ENCODE measurements around the gene PRKAR2A.
"Not testable (repeated sequence)": the region's sequence is repeated elsewhere in the genome, so short reads cannot be mapped to it uniquely, and the experiment has no call there.

DNA sequence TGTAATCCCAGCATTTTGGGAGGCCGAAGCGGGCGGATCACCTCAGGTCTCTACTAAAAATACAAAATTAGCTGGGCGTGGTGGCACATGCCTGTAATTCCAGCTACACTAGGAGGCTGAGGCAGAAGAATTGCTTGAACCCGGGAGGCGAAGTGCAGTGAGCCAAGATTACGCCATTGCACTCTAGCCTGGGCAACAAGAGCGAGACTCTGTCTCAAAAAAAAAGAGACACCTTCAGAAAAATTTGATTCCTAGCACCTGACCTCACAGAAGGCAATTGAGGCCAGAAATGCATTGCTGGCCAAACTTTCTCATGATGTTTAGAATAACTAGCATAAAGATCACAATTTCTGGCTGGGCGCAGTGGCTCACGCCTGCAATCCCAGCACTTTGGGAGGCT, 106.4 kb downstream of the PRKAR2A start:
- TF ChIP-seq, protein P1, sequence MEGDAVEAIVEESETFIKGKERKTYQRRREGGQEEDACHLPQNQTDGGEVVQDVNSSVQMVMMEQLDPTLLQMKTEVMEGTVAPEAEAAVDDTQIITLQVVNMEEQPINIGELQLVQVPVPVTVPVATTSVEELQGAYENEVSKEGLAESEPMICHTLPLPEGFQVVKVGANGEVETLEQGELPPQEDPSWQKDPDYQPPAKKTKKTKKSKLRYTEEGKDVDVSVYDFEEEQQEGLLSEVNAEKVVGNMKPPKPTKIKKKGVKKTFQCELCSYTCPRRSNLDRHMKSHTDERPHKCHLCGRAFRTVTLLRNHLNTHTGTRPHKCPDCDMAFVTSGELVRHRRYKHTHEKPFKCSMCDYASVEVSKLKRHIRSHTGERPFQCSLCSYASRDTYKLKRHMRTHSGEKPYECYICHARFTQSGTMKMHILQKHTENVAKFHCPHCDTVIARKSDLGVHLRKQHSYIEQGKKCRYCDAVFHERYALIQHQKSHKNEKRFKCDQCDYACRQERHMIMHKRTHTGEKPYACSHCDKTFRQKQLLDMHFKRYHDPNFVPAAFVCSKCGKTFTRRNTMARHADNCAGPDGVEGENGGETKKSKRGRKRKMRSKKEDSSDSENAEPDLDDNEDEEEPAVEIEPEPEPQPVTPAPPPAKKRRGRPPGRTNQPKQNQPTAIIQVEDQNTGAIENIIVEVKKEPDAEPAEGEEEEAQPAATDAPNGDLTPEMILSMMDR (IDR thresholded peaks at IDR 0.05), result not testable (repeated sequence)
- TF ChIP-seq POLR2AphosphoS5 (IDR thresholded peaks at IDR 0.05; ENCODE audit: low read depth, low read length); SIN3A (IDR thresholded peaks at IDR 0.05; ENCODE audit: borderline replicate concordance, insufficient read depth, low read depth, low read length): not testable (repeated sequence)
- TF ChIP-seq, protein P2, sequence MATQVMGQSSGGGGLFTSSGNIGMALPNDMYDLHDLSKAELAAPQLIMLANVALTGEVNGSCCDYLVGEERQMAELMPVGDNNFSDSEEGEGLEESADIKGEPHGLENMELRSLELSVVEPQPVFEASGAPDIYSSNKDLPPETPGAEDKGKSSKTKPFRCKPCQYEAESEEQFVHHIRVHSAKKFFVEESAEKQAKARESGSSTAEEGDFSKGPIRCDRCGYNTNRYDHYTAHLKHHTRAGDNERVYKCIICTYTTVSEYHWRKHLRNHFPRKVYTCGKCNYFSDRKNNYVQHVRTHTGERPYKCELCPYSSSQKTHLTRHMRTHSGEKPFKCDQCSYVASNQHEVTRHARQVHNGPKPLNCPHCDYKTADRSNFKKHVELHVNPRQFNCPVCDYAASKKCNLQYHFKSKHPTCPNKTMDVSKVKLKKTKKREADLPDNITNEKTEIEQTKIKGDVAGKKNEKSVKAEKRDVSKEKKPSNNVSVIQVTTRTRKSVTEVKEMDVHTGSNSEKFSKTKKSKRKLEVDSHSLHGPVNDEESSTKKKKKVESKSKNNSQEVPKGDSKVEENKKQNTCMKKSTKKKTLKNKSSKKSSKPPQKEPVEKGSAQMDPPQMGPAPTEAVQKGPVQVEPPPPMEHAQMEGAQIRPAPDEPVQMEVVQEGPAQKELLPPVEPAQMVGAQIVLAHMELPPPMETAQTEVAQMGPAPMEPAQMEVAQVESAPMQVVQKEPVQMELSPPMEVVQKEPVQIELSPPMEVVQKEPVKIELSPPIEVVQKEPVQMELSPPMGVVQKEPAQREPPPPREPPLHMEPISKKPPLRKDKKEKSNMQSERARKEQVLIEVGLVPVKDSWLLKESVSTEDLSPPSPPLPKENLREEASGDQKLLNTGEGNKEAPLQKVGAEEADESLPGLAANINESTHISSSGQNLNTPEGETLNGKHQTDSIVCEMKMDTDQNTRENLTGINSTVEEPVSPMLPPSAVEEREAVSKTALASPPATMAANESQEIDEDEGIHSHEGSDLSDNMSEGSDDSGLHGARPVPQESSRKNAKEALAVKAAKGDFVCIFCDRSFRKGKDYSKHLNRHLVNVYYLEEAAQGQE (IDR thresholded peaks at IDR 0.05; ENCODE audit: insufficient read depth in 1 of 2, low read depth in 2 of 2, low read length in 1 of 2), result not testable (repeated sequence)

Data from Panc1 (cell line).